H9 (cell line): Measurements from ENCODE around the gene VEZT. TPM values are rescaled to one million over a fixed set of nuclear protein-coding genes. Genes with fewer than 3 reads are reported as not detected.

Experiments
- DNase-seq: peaks from one replicate; pipeline ENCODE4 v3.0.0-alpha.2; 2017
- H2AFZ ChIP-seq: one replicate; pipeline ENCODE4 v1.6.1; 2013; ENCODE audit warnings: mild to moderate bottlenecking, low read length, control low read depth, moderate library complexity
- H2AK5ac ChIP-seq: 2 replicates; pipeline ENCODE4 v1.6.1; 2013; ENCODE audit warnings: low read length, control low read depth, mixed read lengths; ENCODE audit not compliant: insufficient read length
- H2BK120ac ChIP-seq: one replicate; pipeline ENCODE4 v1.6.1; 2013; ENCODE audit warnings: low read depth, mild to moderate bottlenecking, low read length, control low read depth, inconsistent platforms; ENCODE audit not compliant: poor library complexity, severe bottlenecking
- H2BK12ac ChIP-seq: 2 replicates; pipeline ENCODE4 v1.6.1; 2013; ENCODE audit warnings: low read length, control low read depth, mixed read lengths, low read depth; ENCODE audit not compliant: insufficient read length
- H2BK15ac ChIP-seq: 2 replicates; pipeline ENCODE4 v1.6.1; 2013; ENCODE audit warnings: low read depth, low read length, control low read depth
- H2BK20ac ChIP-seq: one replicate; pipeline ENCODE4 v1.6.1; 2013; ENCODE audit warnings: low read depth, mild to moderate bottlenecking, low read length, control low read depth, inconsistent platforms; ENCODE audit not compliant: poor library complexity, severe bottlenecking
- H2BK5ac ChIP-seq: 2 replicates; pipeline ENCODE4 v1.6.1; 2013; ENCODE audit warnings: low read length, control low read depth, mixed read lengths; ENCODE audit not compliant: insufficient read length
- H3K14ac ChIP-seq: 2 replicates; pipeline ENCODE4 v1.6.1; 2013; ENCODE audit warnings: low read length, control low read depth; ENCODE audit not compliant: insufficient read depth
- H3K18ac ChIP-seq: 2 replicates; pipeline ENCODE4 v1.6.1; 2013; ENCODE audit warnings: low read depth, mild to moderate bottlenecking, mixed read lengths, low read length, control low read depth; ENCODE audit not compliant: insufficient read length
- H3K23ac ChIP-seq: 2 replicates; pipeline ENCODE4 v1.6.1; 2013; ENCODE audit warnings: low read length, control low read depth, mixed read lengths, low read depth; ENCODE audit not compliant: insufficient read length
- H3K23me2 ChIP-seq: 2 replicates; pipeline ENCODE4 v1.6.1; 2013; ENCODE audit warnings: low read depth, mild to moderate bottlenecking, mixed read lengths, low read length, control low read depth; ENCODE audit not compliant: insufficient read length, poor library complexity, severe bottlenecking
- H3K27ac ChIP-seq: 2 replicates; pipeline ENCODE4 v1.5.1; 2013; ENCODE audit warnings: low read length, control low read depth, mixed read lengths, low read depth; ENCODE audit not compliant: insufficient read length
- H3K27me3 ChIP-seq: 2 replicates; pipeline ENCODE4 v1.6.1; 2013; ENCODE audit warnings: low read length, control low read depth, inconsistent platforms; ENCODE audit not compliant: insufficient read depth
- H3K4ac ChIP-seq: 2 replicates; pipeline ENCODE4 v1.6.1; 2013; ENCODE audit warnings: low read depth, mild to moderate bottlenecking, control low read depth, inconsistent platforms, low read length, moderate library complexity
- H3K4me1 ChIP-seq: 2 replicates; pipeline ENCODE4 v1.6.1; 2013; ENCODE audit warnings: low read length, control low read depth, inconsistent platforms; ENCODE audit not compliant: insufficient read depth
- H3K4me2 ChIP-seq: 2 replicates; pipeline ENCODE4 v1.6.1; 2013; ENCODE audit warnings: low read length, control low read depth, mixed read lengths; ENCODE audit not compliant: insufficient read length, insufficient read depth
- H3K56ac ChIP-seq: 2 replicates; pipeline ENCODE4 v1.6.1; 2013; ENCODE audit warnings: low read depth, mild to moderate bottlenecking, mixed read lengths, low read length, control low read depth; ENCODE audit not compliant: insufficient read length
- H3K79me1 ChIP-seq: 2 replicates; pipeline ENCODE4 v1.6.1; 2013; ENCODE audit warnings: low read depth, mild to moderate bottlenecking, moderate library complexity, low read length, control low read depth, inconsistent platforms; ENCODE audit not compliant: insufficient read depth, poor library complexity, severe bottlenecking
- H3K79me2 ChIP-seq: 2 replicates; pipeline ENCODE4 v1.6.1; 2013; ENCODE audit warnings: low read length, control low read depth, inconsistent platforms; ENCODE audit not compliant: insufficient read depth
- H3K9ac ChIP-seq: 2 replicates; pipeline ENCODE4 v1.6.1; 2013; ENCODE audit warnings: low read length, control low read depth, mixed read lengths; ENCODE audit not compliant: insufficient read length; ENCODE audit errors: extremely low read depth
- H3K9me3 ChIP-seq: one replicate; pipeline ENCODE4 v1.6.1; 2013; ENCODE audit warnings: low read depth, low read length, inconsistent platforms; ENCODE audit not compliant: control insufficient read depth
- H3T11ph ChIP-seq: one replicate; pipeline ENCODE4 v1.6.1; 2013; ENCODE audit warnings: mild to moderate bottlenecking, low read length, control low read depth, inconsistent platforms
- H4K20me1 ChIP-seq: one replicate; pipeline ENCODE4 v1.6.1; 2013; ENCODE audit not compliant: control insufficient read depth, insufficient read length, insufficient read depth
- H4K5ac ChIP-seq: 2 replicates; pipeline ENCODE4 v1.6.1; 2013; ENCODE audit warnings: low read depth, mild to moderate bottlenecking, mixed read lengths, low read length, control low read depth; ENCODE audit not compliant: insufficient read length
- H4K8ac ChIP-seq: replicated peaks from 2 replicates; pipeline ENCODE4 v1.6.1; 2013; ENCODE audit warnings: low read length, control low read depth, mixed read lengths, low read depth; ENCODE audit not compliant: insufficient read length
- H4K91ac ChIP-seq: 2 replicates; pipeline ENCODE4 v1.6.1; 2013; ENCODE audit warnings: low read depth, mild to moderate bottlenecking, moderate library complexity, mixed read lengths, low read length, control low read depth; ENCODE audit not compliant: insufficient read length
- H3K27ac Mint-ChIP-seq, 3 experiments: 2 replicates in 2 of 3; 3 replicates in 1 of 3; pipeline ENCODE4 v1.8.0; 2020 to 2021; ENCODE audit warnings: mixed read lengths in 3 of 3, mild to moderate bottlenecking in 1 of 3, moderate library complexity in 1 of 3
- H3K27me3 Mint-ChIP-seq: 2 replicates; pipeline ENCODE4 v1.8.0; 2021; ENCODE audit warnings: low read depth, mild to moderate bottlenecking, moderate library complexity, mixed read lengths
- H3K36me3 Mint-ChIP-seq, 3 experiments: 2 replicates in 2 of 3; 3 replicates in 1 of 3; pipeline ENCODE4 v1.8.0; 2020 to 2021; ENCODE audit warnings: low read depth in 3 of 3, mixed read lengths in 3 of 3; ENCODE audit not compliant: insufficient read depth in 1 of 3
- H3K4me1 Mint-ChIP-seq, 2 experiments: 2 replicates each; pipeline ENCODE4 v1.8.0; 2020; ENCODE audit warnings: mixed read lengths in 2 of 2
- H3K4me3 Mint-ChIP-seq, 2 experiments: 2 replicates in 1 of 2; 3 replicates in 1 of 2; pipeline ENCODE4 v1.8.0; 2020 to 2021; ENCODE audit warnings: mild to moderate bottlenecking in 2 of 2, mixed read lengths in 2 of 2, moderate library complexity in 1 of 2
- H3K9me3 Mint-ChIP-seq, 2 experiments: 2 replicates in 1 of 2; 3 replicates in 1 of 2; pipeline ENCODE4 v1.8.0; 2020; ENCODE audit warnings: mild to moderate bottlenecking in 2 of 2, mixed read lengths in 2 of 2, moderate library complexity in 1 of 2
- WGBS: extraction: QIAGEN DNeasy Blood & Tissue Kit; methylation state at CpG from one replicate; pipeline ENCODE4 v1.1.7; 2013; ENCODE audit warnings: missing lambda C conversion rate, low lambda C conversion rate, mixed read lengths; ENCODE audit not compliant: insufficient read length; ENCODE audit errors: extremely low coverage; 5-methylcytosine and 5-hydroxymethylcytosine counted together
- total RNA-seq: library from RNA; stranded (reverse); gene quantifications from 2 replicates; pipeline ENCODE4 v1.2.1, GENCODE V29; 2021
- TF ChIP-seq, protein P1 (sequence below): fragments of 200-600 bp; sonication (generic); conservative IDR thresholded peaks from 3 replicates; pipeline ENCODE4 v1.8.0; 2021; ENCODE audit warnings: antibody characterized with exemption, mild to moderate bottlenecking

Gene VEZT
- total RNA-seq, 1 experiment from 2014 or later: 69.8 TPM

DNA sequence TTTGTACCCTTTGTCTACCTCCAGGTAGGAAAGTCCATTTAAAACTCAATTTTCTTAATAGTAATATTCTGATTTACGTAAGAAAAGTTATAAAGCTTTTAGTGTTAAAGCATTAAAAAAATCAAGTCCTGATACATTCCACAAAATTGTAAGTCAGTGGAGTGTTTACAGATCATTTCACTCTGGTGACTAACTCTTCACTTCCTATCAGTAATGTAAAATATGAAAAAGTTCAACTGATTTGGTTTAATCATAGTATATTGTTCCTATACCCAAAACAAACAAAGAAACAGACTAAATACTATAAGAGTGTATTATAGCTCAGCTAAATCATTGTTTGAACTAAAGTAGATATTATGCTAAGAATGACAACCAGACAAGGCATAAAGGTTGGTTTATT, 85.9 kb downstream of the VEZT start:
- Histone ChIP-seq H2AFZ (no peak overlapping the region), H3K27ac (no peak overlapping the region), H3K56ac (no peak overlapping the region), H3K9me3 (no peaks in the 10 kb centered on the region), H3K23me2 (no peaks in the 10 kb centered on the region), H2BK15ac (no peak overlapping the region), H3K79me2 (no peaks in the 10 kb centered on the region), H4K8ac (no peak overlapping the region), H4K91ac (no peak overlapping the region), H2BK5ac (no peak overlapping the region), H2BK120ac (no peak overlapping the region), H3K18ac (no peak overlapping the region), H3K9ac (no peak overlapping the region), H2BK20ac (no peak overlapping the region), H2BK12ac (no peak overlapping the region), H4K20me1 (no peaks in the 10 kb centered on the region), H4K5ac (no peak overlapping the region), H3K23ac (no peak overlapping the region), H3K27me3 (no peaks in the 10 kb centered on the region), H3K4me1 (no peaks in the 10 kb centered on the region), H3K4ac (no peak overlapping the region), H2AK5ac (no peak overlapping the region), H3K79me1 (no peaks in the 10 kb centered on the region), H3T11ph (no peak overlapping the region), H3K4me2 (no peak overlapping the region), H3K14ac (no peak overlapping the region)
- Mint-ChIP-seq H3K27me3 (no peaks in the 10 kb centered on the region), H3K36me3 (peaks cover 7 to 32% (median 23%) of the 10 kb centered on the region in 3 experiments; a peak in 6 of 7 replicates), H3K9me3 (no peaks in the 10 kb centered on the region), H3K4me3 (no peak overlapping the region), H3K4me1 (0 out of 4 replicates have a peak, but pooled peaks cover 0 to 3% of the 10 kb centered on the region in 2 experiments), H3K27ac (no peak overlapping the region)
- no CpG with 5 or more reads among the region's 1 CpG for WGBS
- no peak for DNase-seq
- TF ChIP-seq, protein P1, sequence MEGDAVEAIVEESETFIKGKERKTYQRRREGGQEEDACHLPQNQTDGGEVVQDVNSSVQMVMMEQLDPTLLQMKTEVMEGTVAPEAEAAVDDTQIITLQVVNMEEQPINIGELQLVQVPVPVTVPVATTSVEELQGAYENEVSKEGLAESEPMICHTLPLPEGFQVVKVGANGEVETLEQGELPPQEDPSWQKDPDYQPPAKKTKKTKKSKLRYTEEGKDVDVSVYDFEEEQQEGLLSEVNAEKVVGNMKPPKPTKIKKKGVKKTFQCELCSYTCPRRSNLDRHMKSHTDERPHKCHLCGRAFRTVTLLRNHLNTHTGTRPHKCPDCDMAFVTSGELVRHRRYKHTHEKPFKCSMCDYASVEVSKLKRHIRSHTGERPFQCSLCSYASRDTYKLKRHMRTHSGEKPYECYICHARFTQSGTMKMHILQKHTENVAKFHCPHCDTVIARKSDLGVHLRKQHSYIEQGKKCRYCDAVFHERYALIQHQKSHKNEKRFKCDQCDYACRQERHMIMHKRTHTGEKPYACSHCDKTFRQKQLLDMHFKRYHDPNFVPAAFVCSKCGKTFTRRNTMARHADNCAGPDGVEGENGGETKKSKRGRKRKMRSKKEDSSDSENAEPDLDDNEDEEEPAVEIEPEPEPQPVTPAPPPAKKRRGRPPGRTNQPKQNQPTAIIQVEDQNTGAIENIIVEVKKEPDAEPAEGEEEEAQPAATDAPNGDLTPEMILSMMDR: no peak
